Esophagus (tissue), 2 donors: ENCODE results near the gene AKT3. TPM values are rescaled to one million over a fixed set of nuclear protein-coding genes. Genes with fewer than 3 reads are reported as not detected.

ENCODE experiments used
- H3K27ac ChIP-seq, 2 donors: one replicate each; pipeline ENCODE4 v1.5.1; 2013; ENCODE audit warnings: low read depth in 2 of 2, mild to moderate bottlenecking in 2 of 2, inconsistent platforms in 1 of 2, low read length in 1 of 2, moderate library complexity in 1 of 2
- H3K27me3 ChIP-seq, 2 donors: one replicate each; pipeline ENCODE4 v1.6.1; 2013; ENCODE audit warnings: low read length in 2 of 2, control low read depth in 1 of 2, mild to moderate bottlenecking in 1 of 2; ENCODE audit not compliant: insufficient read depth in 2 of 2, control insufficient read depth in 1 of 2
- H3K36me3 ChIP-seq, 2 donors: one replicate each; pipeline ENCODE4 v1.6.1; 2013; ENCODE audit warnings: low read length in 1 of 2; ENCODE audit not compliant: control insufficient read depth in 2 of 2, insufficient read depth in 2 of 2
- H3K4me1 ChIP-seq, 2 donors: one replicate each; pipeline ENCODE4 v1.6.1; 2013; ENCODE audit warnings: low read length in 1 of 2; ENCODE audit not compliant: control insufficient read depth in 2 of 2, insufficient read depth in 2 of 2
- H3K4me3 ChIP-seq, 2 donors: one replicate each; pipeline ENCODE4 v1.5.1; 2013; ENCODE audit warnings: low read length in 2 of 2, mild to moderate bottlenecking in 2 of 2, low read depth in 1 of 2, moderate library complexity in 1 of 2
- H3K9me3 ChIP-seq, 2 donors: one replicate each; pipeline ENCODE4 v1.6.1; 2013; ENCODE audit warnings: mild to moderate bottlenecking in 2 of 2, low read depth in 1 of 2, low read length in 1 of 2, moderate library complexity in 1 of 2; ENCODE audit not compliant: control insufficient read depth in 2 of 2, insufficient read depth in 1 of 2
- WGBS, 2 donors: extraction: QIAGEN DNeasy Blood & Tissue Kit; methylation state at CpG; one replicate each; pipeline ENCODE4 v1.1.7; 2013; 5-methylcytosine and 5-hydroxymethylcytosine counted together
- polyA plus RNA-seq, 2 donors: library from polyadenylated mRNA; stranded (reverse); fragments of 200-250 nt; gene quantifications; one replicate each; pipeline ENCODE4 v1.2.3, GENCODE V29; 2013
- donor health status: healthy with polysubstance abuse.
- donor health status: Bipolar disorder and iron deficiency.

The AKT3 gene
- polyA plus RNA-seq, 2 donors, result 2.1 to 4.4 TPM

GRCh38 chr1:243481101-243481500 is 368.9 kb downstream of the AKT3 start:
- H3K27me3 ChIP-seq, result no peaks in the 10 kb centered on the region
- H3K27ac ChIP-seq, result no peak overlapping the region
- no peak overlapping the region for H3K4me3 ChIP-seq
- no peaks in the 10 kb centered on the region for H3K36me3 ChIP-seq
- WGBS, 2 donors, result 95 to 96% methylated on average over 5 of the region's 5 CpGs
- no peaks in the 10 kb centered on the region for H3K9me3 ChIP-seq
- peaks cover 0 to 8% of the 10 kb centered on the region in 2 donors for H3K4me1 ChIP-seq

DNA sequence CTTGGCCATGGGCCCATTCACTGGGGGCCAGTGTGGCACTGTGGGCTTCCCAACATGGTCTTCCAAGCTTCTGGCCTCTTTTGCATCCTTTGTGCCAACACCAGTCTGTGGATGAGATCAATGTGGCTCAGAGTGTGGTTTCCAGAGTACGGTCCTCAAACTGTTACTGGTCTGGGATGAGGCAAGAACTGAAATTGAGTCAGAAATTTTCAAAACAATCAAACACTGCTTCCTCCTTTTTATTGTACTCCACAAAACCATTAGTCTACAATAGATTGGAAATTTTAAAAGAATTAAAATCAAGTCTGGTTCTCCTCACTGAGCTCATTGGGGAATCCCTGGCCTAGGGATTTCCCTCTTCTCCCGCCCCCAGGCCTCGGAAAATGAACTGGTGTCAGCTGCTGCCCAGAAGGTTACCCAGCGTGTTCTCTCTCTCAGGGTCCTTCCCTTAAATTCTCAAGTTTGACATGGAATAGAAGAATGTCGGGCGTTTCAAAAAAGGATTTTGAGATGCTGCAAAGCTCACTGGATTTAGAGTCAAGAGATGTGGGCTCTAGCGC is 372.2 kb downstream of the AKT3 start:
- Histone ChIP-seq H3K9me3 (no peaks in the 10 kb centered on the region), H3K27me3 (no peaks in the 10 kb centered on the region), H3K4me1 (peaks cover 5 to 6% of the 10 kb centered on the region in 2 donors), H3K4me3 (no peak overlapping the region), H3K27ac (no peak overlapping the region), H3K36me3 (no peaks in the 10 kb centered on the region)
- WGBS, 2 donors, result 89 to 91% methylated on average over 7 of the region's 7 CpGs

GRCh38 chr1:243475966-243476365 is 374.1 kb downstream of the AKT3 start:
- H3K4me3 ChIP-seq, result no peak overlapping the region
- no peak overlapping the region for H3K27ac ChIP-seq
- H3K4me1 ChIP-seq, result peaks cover 0 to 5% of the 10 kb centered on the region in 2 donors
- H3K27me3 ChIP-seq, result no peaks in the 10 kb centered on the region
- H3K9me3 ChIP-seq, result no peaks in the 10 kb centered on the region
- no peaks in the 10 kb centered on the region for H3K36me3 ChIP-seq
- WGBS, 2 donors, result 85 to 90% methylated on average over 7 of the region's 7 CpGs

DNA sequence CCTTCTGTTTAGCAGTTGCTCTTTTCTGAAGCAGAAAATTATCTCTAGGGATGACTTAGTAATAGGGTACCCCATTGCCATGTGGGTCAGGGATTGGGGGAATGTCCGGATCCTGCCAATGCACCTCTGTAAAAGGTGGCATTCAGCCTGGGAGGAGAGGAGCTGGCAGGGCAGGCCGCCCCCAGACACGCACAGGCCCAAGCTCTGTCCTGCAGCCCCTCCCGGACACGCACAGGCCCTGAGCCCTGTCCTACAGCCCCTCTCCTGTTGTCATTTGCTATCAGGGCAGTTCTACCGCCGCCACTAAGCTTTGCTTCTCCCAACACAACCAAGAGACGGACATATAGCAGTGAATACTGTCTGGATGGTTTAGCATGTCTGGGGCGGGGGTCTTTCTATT is 375.1 kb downstream of the AKT3 start:
- H3K36me3 ChIP-seq, result no peaks in the 10 kb centered on the region
- H3K4me3 ChIP-seq, result no peak overlapping the region
- whole genome bisulfite sequencing, 2 donors, result 95 to 98% methylated on average over 9 of the region's 9 CpGs
- H3K27ac ChIP-seq, result no peak overlapping the region
- H3K4me1 ChIP-seq, result peaks cover 0 to 5% of the 10 kb centered on the region in 2 donors
- H3K27me3 ChIP-seq, result no peaks in the 10 kb centered on the region
- H3K9me3 ChIP-seq, result no peaks in the 10 kb centered on the region

DNA sequence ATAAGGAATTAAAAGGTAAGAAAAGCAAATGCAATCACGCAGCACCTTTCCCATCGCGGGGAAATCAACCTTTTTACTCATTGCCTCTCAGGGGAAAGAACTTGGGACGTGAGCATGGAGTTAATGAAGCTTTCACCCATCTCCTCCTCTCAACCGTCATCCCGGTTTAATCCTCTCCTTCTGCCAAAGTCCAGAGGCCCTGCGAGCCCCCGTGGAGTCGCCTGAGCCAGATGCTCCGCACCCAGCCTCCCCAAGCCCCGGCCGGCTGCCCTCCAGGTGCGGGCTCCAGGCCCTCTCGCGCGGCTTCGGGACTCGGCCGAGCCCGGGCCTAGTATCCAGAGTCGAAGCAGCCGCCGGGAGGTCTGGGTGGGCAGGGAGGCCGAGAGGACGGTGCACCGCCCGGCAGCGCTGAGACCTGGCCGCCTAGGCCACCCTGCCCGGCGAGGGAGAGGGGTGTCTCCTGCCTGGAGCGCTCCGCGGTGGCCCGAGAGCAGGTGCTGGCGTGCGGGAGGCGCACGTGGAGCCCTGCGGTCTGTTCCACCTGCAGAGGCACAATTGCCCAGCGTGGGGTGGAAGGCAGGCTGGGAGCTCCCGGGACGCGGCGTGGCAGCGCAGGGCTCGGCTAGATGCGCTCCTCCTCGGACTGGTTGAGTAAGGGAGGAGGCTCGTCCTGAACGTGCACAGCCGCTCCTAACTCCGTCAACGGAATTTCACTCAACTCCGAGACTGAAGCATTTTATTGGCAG is 375.7 kb downstream of the AKT3 start:
- peak overlapping the region in 1 of 2 donors; percentile 43 for H3K4me3 ChIP-seq
- H3K27me3 ChIP-seq, result no peaks in the 10 kb centered on the region
- peaks cover 0 to 5% of the 10 kb centered on the region in 2 donors for H3K4me1 ChIP-seq
- no peaks in the 10 kb centered on the region for H3K36me3 ChIP-seq
- 80 to 88% methylated on average over 55 of the region's 55 CpGs for WGBS, 2 donors
- H3K9me3 ChIP-seq, result no peaks in the 10 kb centered on the region
- H3K27ac ChIP-seq, result no peak overlapping the region

GRCh38 chr1:243473227-243474135 is 376.6 kb downstream of the AKT3 start:
- Histone ChIP-seq H3K9me3 (no peaks in the 10 kb centered on the region), H3K36me3 (no peaks in the 10 kb centered on the region), H3K4me1 (peaks cover 0 to 5% of the 10 kb centered on the region in 2 donors), H3K27me3 (no peaks in the 10 kb centered on the region), H3K4me3 (peak overlapping the region; percentile 28 to 43), H3K27ac (peak overlapping the region in 1 of 2 donors; percentile 35)
- WGBS, 2 donors, result 17 to 33% methylated on average over 11 to 12 of the region's 12 CpGs

GRCh38 chr1:243471754-243472745 is 378.0 kb downstream of the AKT3 start:
- Histone ChIP-seq H3K4me3 (no peak overlapping the region), H3K9me3 (no peaks in the 10 kb centered on the region), H3K4me1 (peaks cover 0 to 5% of the 10 kb centered on the region in 2 donors), H3K36me3 (no peaks in the 10 kb centered on the region), H3K27me3 (no peaks in the 10 kb centered on the region), H3K27ac (no peak overlapping the region)
- 72 to 80% methylated on average over 3 of the region's 3 CpGs for WGBS, 2 donors

DNA sequence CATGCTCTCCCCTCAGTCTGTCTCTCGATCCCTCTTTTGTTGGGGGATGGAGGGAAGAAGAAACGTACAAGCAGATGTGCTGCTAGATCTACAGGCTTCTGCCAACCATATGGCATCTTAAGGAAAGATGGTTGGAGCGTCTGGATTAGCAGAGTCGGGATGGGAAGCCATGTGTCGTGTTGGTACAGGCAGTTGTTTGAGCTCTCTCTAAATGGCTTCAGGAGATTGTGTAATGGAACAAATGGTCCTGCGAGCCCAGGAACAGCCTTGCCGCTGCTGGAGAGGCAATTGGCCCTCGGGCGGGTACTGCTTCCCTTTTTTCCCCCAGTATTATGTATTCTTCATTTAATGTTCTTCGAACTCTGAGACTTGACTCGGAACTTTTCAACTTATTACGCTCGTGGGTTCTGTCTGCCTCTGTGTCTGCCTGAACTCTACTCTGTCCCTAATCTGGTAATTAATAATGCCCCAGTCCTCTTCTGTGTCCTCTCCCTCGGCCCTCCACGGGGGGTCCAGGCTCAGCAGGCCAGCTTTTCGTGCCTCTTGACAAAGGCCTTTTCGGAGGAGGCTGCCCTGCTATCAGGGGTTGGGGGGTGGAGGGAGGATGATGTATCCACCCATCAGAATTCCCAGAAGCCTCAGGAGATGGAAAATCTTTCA is 378.9 kb downstream of the AKT3 start:
- no peaks in the 10 kb centered on the region for H3K36me3 ChIP-seq
- H3K4me1 ChIP-seq, result peaks cover 0 to 5% of the 10 kb centered on the region in 2 donors
- no peak overlapping the region for H3K27ac ChIP-seq
- H3K4me3 ChIP-seq, result no peak overlapping the region
- no peaks in the 10 kb centered on the region for H3K27me3 ChIP-seq
- H3K9me3 ChIP-seq, result no peaks in the 10 kb centered on the region
- 87 to 92% methylated on average over 17 of the region's 17 CpGs for WGBS, 2 donors
